Astrocyte (in vitro differentiated cells and primary cell): ENCODE results near the gene SAA4. TPM values are rescaled to one million over a fixed set of nuclear protein-coding genes. Genes with fewer than 3 reads are reported as not detected.

Source experiments
- DNase-seq: peaks from one replicate; pipeline ENCODE4 v3.0.0-alpha.2; 2010; ENCODE audit warnings: low read depth
- FAIRE-seq: peaks from 2 replicates; lab custom pipeline; 2011; peaks lifted over from hg19 to GRCh38; lab: Jason Lieb, UNC
- H2AFZ ChIP-seq: 2 replicates; pipeline ENCODE4 v1.6.0; 2012; ENCODE audit warnings: low read depth, low read length, inconsistent platforms
- H3K27ac ChIP-seq: 2 replicates; pipeline ENCODE4 v1.5.1; 2011; ENCODE audit warnings: low read depth, low read length, inconsistent platforms
- H3K27me3 ChIP-seq: 2 replicates; pipeline ENCODE4 v1.6.0; 2011; ENCODE audit warnings: low read length, inconsistent platforms; ENCODE audit not compliant: insufficient read depth
- H3K36me3 ChIP-seq: 2 replicates; pipeline ENCODE4 v1.5.1; 2011; ENCODE audit warnings: low read length, inconsistent platforms; ENCODE audit not compliant: insufficient read depth
- H3K4me1 ChIP-seq: 2 replicates; pipeline ENCODE4 v1.5.1; 2011; ENCODE audit warnings: low read length, inconsistent platforms; ENCODE audit not compliant: insufficient read depth
- H3K4me2 ChIP-seq: 2 replicates; pipeline ENCODE4 v1.6.0; 2012; ENCODE audit warnings: low read length, inconsistent platforms
- H3K4me3 ChIP-seq: 2 replicates; pipeline ENCODE4 v1.5.1; 2011; ENCODE audit warnings: low read depth, mild to moderate bottlenecking, low read length, inconsistent platforms; ENCODE audit not compliant: insufficient read depth
- H3K79me2 ChIP-seq: 2 replicates; pipeline ENCODE4 v1.6.0; 2012; ENCODE audit warnings: mild to moderate bottlenecking, low read length, inconsistent platforms; ENCODE audit not compliant: insufficient read depth
- H3K9ac ChIP-seq: 2 replicates; pipeline ENCODE4 v1.6.0; 2012; ENCODE audit warnings: mild to moderate bottlenecking, low read length, inconsistent platforms
- H3K9me3 ChIP-seq: 2 replicates; pipeline ENCODE4 v1.5.1; 2012; ENCODE audit warnings: low read depth, mild to moderate bottlenecking, low read length, inconsistent platforms; ENCODE audit not compliant: insufficient read depth
- H4K20me1 ChIP-seq: 2 replicates; pipeline ENCODE4 v1.6.0; 2012; ENCODE audit warnings: low read length, inconsistent platforms; ENCODE audit not compliant: insufficient read depth
- H3K27ac Mint-ChIP-seq: one replicate; pipeline ENCODE4 v1.8.0; 2021; ENCODE audit warnings: mild to moderate bottlenecking, mixed read lengths; ENCODE audit not compliant: unreplicated experiment
- H3K27me3 Mint-ChIP-seq: one replicate; pipeline ENCODE4 v1.8.0; 2021; ENCODE audit warnings: low read depth, mixed read lengths; ENCODE audit not compliant: unreplicated experiment
- H3K36me3 Mint-ChIP-seq: one replicate; pipeline ENCODE4 v1.8.0; 2021; ENCODE audit warnings: low read depth, mixed read lengths; ENCODE audit not compliant: unreplicated experiment
- H3K4me1 Mint-ChIP-seq: one replicate; pipeline ENCODE4 v1.8.0; 2021; ENCODE audit warnings: low read depth, mixed read lengths; ENCODE audit not compliant: unreplicated experiment
- H3K4me3 Mint-ChIP-seq: one replicate; pipeline ENCODE4 v1.8.0; 2021; ENCODE audit warnings: mild to moderate bottlenecking, moderate library complexity, mixed read lengths; ENCODE audit not compliant: unreplicated experiment
- H3K9me3 Mint-ChIP-seq: one replicate; pipeline ENCODE4 v1.8.0; 2021; ENCODE audit warnings: mild to moderate bottlenecking, mixed read lengths; ENCODE audit not compliant: unreplicated experiment
- CTCF ChIP-seq: IDR thresholded peaks from 2 replicates; pipeline ENCODE4 v1.5.1; 2011; ENCODE audit warnings: low read depth, mild to moderate bottlenecking, inconsistent platforms, low read length, moderate library complexity; ENCODE audit not compliant: insufficient read depth
- EZH2 ChIP-seq: IDR thresholded peaks from 2 replicates; pipeline ENCODE4 v1.6.1; 2012; ENCODE audit warnings: mild to moderate bottlenecking, low read length, inconsistent platforms; ENCODE audit not compliant: insufficient read depth
- total RNA-seq: library from RNA; stranded (reverse); gene quantifications from 2 replicates; pipeline ENCODE4 v1.2.1, GENCODE V29; 2021

The SAA4 gene
- total RNA-seq, 1 donor from 2014 or later, result not detected

- Histone ChIP-seq H3K79me2 (no peaks in the 10 kb centered on the region), H3K4me2 (no peak overlapping the region), H4K20me1 (no peaks in the 10 kb centered on the region), H3K27ac (no peak overlapping the region), H2AFZ (no peak overlapping the region), H3K4me1 (no peaks in the 10 kb centered on the region), H3K27me3 (no peaks in the 10 kb centered on the region), H3K36me3 (no peaks in the 10 kb centered on the region), H3K9me3 (no peaks in the 10 kb centered on the region), H3K4me3 (no peak overlapping the region), H3K9ac (no peak overlapping the region)
- Mint-ChIP-seq H3K36me3 (no peaks in the 10 kb centered on the region), H3K4me3 (no peak overlapping the region), H3K4me1 (no peaks in the 10 kb centered on the region), H3K27me3 (peaks cover 5% of the 10 kb centered on the region), H3K9me3 (no peaks in the 10 kb centered on the region), H3K27ac (no peak overlapping the region)
- TF ChIP-seq EZH2, result no peak
- no peak for TF ChIP-seq CTCF
- FAIRE-seq, result no peak
- no peak for DNase-seq
These were observed 47.8 kb downstream of the SAA4 start for GRCh38 chr11:18188796-18189195.

Other genes with a start within 250 kb of the SAA4 start
- 15.6 and 17.6 TPM in 2 replicates for gene SERGEF, start 223.8 kb downstream of the SAA4 start, total RNA-seq
- 0.24 and 0.32 TPM in 2 replicates for gene TPH1, start 190.5 kb downstream of the SAA4 start, total RNA-seq
- 13.1 and 13.4 TPM in 2 replicates for gene SAAL1, start 130.7 kb downstream of the SAA4 start, total RNA-seq
- not detected in 2 replicates for gene MRGPRX3, start 104.2 kb downstream of the SAA4 start, total RNA-seq
- not detected in 2 replicates for gene MRGPRX4, start 64.0 kb downstream of the SAA4 start, total RNA-seq
- gene SAA2, start 11.9 kb upstream of the SAA4 start, total RNA-seq, result not detected in 2 replicates
- gene SAA1, start 29.5 kb upstream of the SAA4 start, total RNA-seq, result 0.43 TPM in 1 of 2 replicates, not detected in the other
- 22.6 and 28.0 TPM in 2 replicates for gene HPS5, start 85.3 kb upstream of the SAA4 start, total RNA-seq
- 41.5 and 47.8 TPM in 2 replicates for gene GTF2H1, start 85.8 kb upstream of the SAA4 start, total RNA-seq
- 852 and 929 TPM in 2 replicates for gene LDHA, start 157.8 kb upstream of the SAA4 start, total RNA-seq
- not detected in 2 replicates for gene LDHC, start 175.5 kb upstream of the SAA4 start, total RNA-seq
- gene LDHAL6A, start 219.1 kb upstream of the SAA4 start, total RNA-seq, result not detected in 2 replicates